Heart left ventricle (tissue), 16 donors: ENCODE measurements around the gene USP17L5. TPM values are rescaled to one million over a fixed set of nuclear protein-coding genes. Genes with fewer than 3 reads are reported as not detected.
A peak's percentile ranks its signal among the peaks of the same experiment; 100 is the strongest.
"Not testable (repeated sequence)": the region's sequence is repeated elsewhere in the genome, so short reads cannot be mapped to it uniquely, and the experiment has no call there.

ENCODE experiments used
- ATAC-seq, 4 donors: fragments of 200-7000 bp; cut with Tn5 transposase; one replicate each; pipeline ENCODE4 v1.9.1; 2020 to 2022; ENCODE audit warnings: moderate library complexity in 4 of 4, mild to moderate bottlenecking in 3 of 4, moderate number of reproducible peaks in 1 of 4
- DNase-seq, 5 donors: peaks; one replicate each; pipeline ENCODE4 v3.0.0-alpha.2; 2020
- H3K27ac ChIP-seq, 12 donors: fragments of 200-600 bp; sonication (generic) in 4 of 12; one replicate each; pipeline versions ENCODE4 v1.5.0 to v1.8.0; 2016 to 2022; ENCODE audit warnings: mild to moderate bottlenecking in 2 of 12
- H3K27me3 ChIP-seq, 9 donors: fragments of 200-600 bp; sonication (generic) in 2 of 9; one replicate each; pipeline versions ENCODE4 v1.5.1 to v1.8.0; 2016 to 2022; ENCODE audit warnings: mild to moderate bottlenecking in 3 of 9
- H3K36me3 ChIP-seq, 9 donors: fragments of 200-600 bp; sonication (generic) in 2 of 9; one replicate each; pipeline versions ENCODE4 v1.5.0 to v1.8.0; 2018 to 2022; ENCODE audit warnings: mild to moderate bottlenecking in 2 of 9
- H3K4me1 ChIP-seq, 12 donors: fragments of 200-600 bp; sonication (generic) in 4 of 12; one replicate each; pipeline versions ENCODE4 v1.5.0 to v1.8.0; 2016 to 2022; ENCODE audit warnings: mild to moderate bottlenecking in 3 of 12
- H3K4me3 ChIP-seq, 12 donors: fragments of 200-600 bp; sonication (generic) in 4 of 12; one replicate each; pipeline versions ENCODE4 v1.5.0 to v1.8.0; 2017 to 2022; ENCODE audit warnings: mild to moderate bottlenecking in 9 of 12, moderate library complexity in 4 of 12
- H3K9me3 ChIP-seq, 12 donors: fragments of 200-600 bp; sonication (generic) in 4 of 12; one replicate each; pipeline versions ENCODE4 v1.5.0 to v1.8.0; 2016 to 2022; ENCODE audit warnings: mild to moderate bottlenecking in 1 of 12
- CTCF ChIP-seq, 12 donors: fragments of 200-600 bp; sonication (generic) in 4 of 12; IDR thresholded peaks; one replicate each; pipeline versions ENCODE4 v1.5.0 to v1.8.0; 2018 to 2022; ENCODE audit warnings: antibody characterized with exemption in 12 of 12, mild to moderate bottlenecking in 5 of 12
- POLR2A ChIP-seq, 2 donors: fragments of 450-650 bp; IDR thresholded peaks; one replicate each; pipeline ENCODE4 v1.6.1; 2017; ENCODE audit warnings: antibody characterized with exemption in 2 of 2, mild to moderate bottlenecking in 2 of 2, moderate library complexity in 2 of 2
- WGBS, 4 donors: extraction: QIAGEN DNeasy Blood & Tissue Kit in 2 of 4; methylation state at CpG; one replicate each; pipeline versions ENCODE4 v1.1.5 to v1.1.7; 2013 to 2018; 5-methylcytosine and 5-hydroxymethylcytosine counted together
- intact Hi-C, 10 donors: fragments of 100-400 bp; cut with DNase I; formaldehyde crosslinking; loops; one replicate each; pipeline versions ENCODE4 v1.11.1 to v1.14.2; 2022
- polyA plus RNA-seq, 2 donors: library from polyadenylated mRNA; stranded (reverse); fragments of 200-250 nt; gene quantifications; one replicate each; pipeline ENCODE4 v1.2.3, GENCODE V29; 2013
- total RNA-seq, 9 donors: library from RNA; depleted of rRNA in 2 of 9; stranded (reverse); fragments of >200 nt in 2 of 9; fragmentation: NEBNext Ultra II Directional in 3 of 9; extraction: Animal tissue kit (Norgen Biotek cat#: 25700) in 3 of 9; gene quantifications; one replicate each; pipeline versions ENCODE4 v1.1.0 to v1.2.4, GENCODE V29; 2016 to 2023
- donor health status: ischemic (EF 13 %, LVEDD 7.1; RV severe dilation, severe dysfunction).
- donor health status: healthy with polysubstance abuse.
- donor health status: DM: no; HTN: yes; CAD: no.
- donor health status: DM: no; HTN: no; CAD: no.
- donor health status: ischemic (EF 25% LVEDD 6.9; RV normal size, moderate dysfunction).
- donor health status: ischemic (EF 25% LVEDD 5.7; RV mildly dilated, moderate dysfunction).
- donor health status: healthy.
- donor health status: DM: yes; HTN: yes; CAD: no.
- donor health status: ischemic (EF 35%, LVEDD 5.7; RV mildly dilated, moderate dysfunction).
- donor health status: nonischemic (EF 11% LVEDD 7.7; RV severe dilation, severe dysfunction).
- donor health status: DM: yes; HTN: yes; CAD: no.
- donor health status: PGD.
- donor health status: ischemic (EF 29% LVEDD 5.4; RV normal size, mild dysfunction).
- donor health status: nonischemic (EF 23%, LVEDD 6.1; RV moderate dilation, normal function).

USP17L5 gene
- total and polyA plus RNA-seq, 11 donors, result not detected

GRCh38 chr4:9379881-9380280 is 40.7 kb downstream of the USP17L5 start:
- intact Hi-C loops, H3K4me1 ChIP-seq, H3K27ac ChIP-seq, H3K4me3 ChIP-seq, H3K27me3 ChIP-seq, H3K9me3 ChIP-seq, ATAC-seq, H3K36me3 ChIP-seq, DNase-seq: not testable (repeated sequence)
- WGBS, 4 donors, result 26 to 50% (median 46%) methylated on average over 1 of the region's 1 CpG

DNA sequence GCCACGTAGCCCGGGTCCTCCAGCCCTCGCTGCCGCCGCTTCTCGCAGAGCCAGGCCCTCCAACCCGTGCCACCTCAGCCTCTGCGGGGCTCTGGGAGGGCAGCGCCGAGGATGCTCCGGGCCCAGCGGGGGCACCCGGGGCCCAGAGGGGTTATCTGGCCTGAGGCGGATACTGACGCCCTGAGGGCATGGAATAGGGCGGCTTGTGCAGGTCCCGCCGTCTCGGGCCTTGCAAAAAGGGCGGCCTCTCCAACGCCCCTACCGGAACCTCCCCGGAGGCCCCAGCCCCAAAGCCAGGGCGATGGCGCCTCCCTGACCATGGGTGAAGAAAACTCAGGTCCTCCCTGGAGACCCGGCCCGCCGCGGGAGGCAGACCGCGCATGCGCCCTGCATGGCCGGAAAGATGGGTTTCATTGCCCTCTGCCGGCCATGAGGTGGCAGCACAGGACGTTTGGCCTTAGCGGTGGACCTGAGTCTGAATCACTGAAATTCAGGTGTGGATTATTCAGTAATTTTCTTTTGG is 41.9 kb downstream of the USP17L5 start:
- WGBS, 4 donors, result 21 to 31% (median 27%) methylated on average over 5 to 36 of the region's 36 CpGs
- H3K27me3 ChIP-seq, H3K36me3 ChIP-seq, H3K9me3 ChIP-seq, H3K4me1 ChIP-seq, H3K27ac ChIP-seq, ATAC-seq, intact Hi-C loops: not testable (repeated sequence)
- peak; percentile 37 to 74 (median 58) for TF ChIP-seq CTCF (IDR thresholded peaks at IDR 0.05)
- peak overlapping the region; percentile 20 to 65 (median 48) for H3K4me3 ChIP-seq
- peak; percentile 12 to 60 (median 25) for DNase-seq

GRCh38 chr4:9384126-9384525 is 44.9 kb downstream of the USP17L5 start:
- Histone ChIP-seq H3K4me3 (no peak overlapping the region), H3K9me3 (no peaks in the 10 kb centered on the region), H3K36me3 (no peaks in the 10 kb centered on the region), H3K27ac (no peak overlapping the region), H3K27me3 (peaks cover 0 to 2% (median 0%) of the 10 kb centered on the region in 9 donors), H3K4me1 (no peaks in the 10 kb centered on the region)
- DNase-seq (no peak), ATAC-seq (no peak)
- 76 to 85% (median 82%) methylated on average over 1 of the region's 1 CpG for WGBS, 4 donors
- TF ChIP-seq CTCF (IDR thresholded peaks at IDR 0.05) (no peak), POLR2A (IDR thresholded peaks at IDR 0.05) (no peak)
- intact Hi-C loops, result no loop called here

DNA sequence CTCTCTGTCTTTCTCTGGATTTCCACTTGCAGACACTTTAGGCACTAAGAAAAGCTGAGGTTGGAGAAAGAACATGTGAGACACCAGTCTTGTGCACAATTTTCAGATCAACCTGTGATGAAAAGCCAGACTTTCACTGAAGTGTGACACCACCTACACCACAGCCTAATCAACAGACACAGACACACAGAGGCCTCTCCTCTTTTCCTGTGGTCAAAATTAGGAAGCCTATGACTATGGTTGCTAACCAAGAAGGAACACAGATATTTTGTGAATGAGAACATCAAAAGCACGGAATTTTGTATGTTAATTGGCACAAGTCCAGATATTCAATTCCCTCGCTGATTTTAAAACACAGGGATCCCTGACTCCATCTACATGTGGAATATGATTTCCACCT is 49.8 kb downstream of the USP17L5 start:
- WGBS, 4 donors, result 56 to 61% (median 57%) methylated on average over 2 of the region's 2 CpGs
- H3K4me3 ChIP-seq, H3K27ac ChIP-seq, H3K9me3 ChIP-seq, DNase-seq, ATAC-seq, H3K36me3 ChIP-seq, intact Hi-C loops, H3K4me1 ChIP-seq, H3K27me3 ChIP-seq: not testable (repeated sequence)

Other genes starting within 250 kb of the USP17L5 start
- not detected for gene FAM90A26, start 169.0 kb upstream of the USP17L5 start, total RNA-seq
- gene FAM90A26, start 169.0 kb upstream of the USP17L5 start, polyA plus RNA-seq, result not detected
- gene USP17L10, start 128.7 kb upstream of the USP17L5 start, total RNA-seq, result not detected
- gene USP17L10, start 128.7 kb upstream of the USP17L5 start, polyA plus RNA-seq, result not detected
- not detected for gene USP17L11, start 124.0 kb upstream of the USP17L5 start, total RNA-seq
- not detected for gene USP17L11, start 124.0 kb upstream of the USP17L5 start, polyA plus RNA-seq
- gene USP17L12, start 119.3 kb upstream of the USP17L5 start, total RNA-seq, result not detected
- not detected for gene USP17L12, start 119.3 kb upstream of the USP17L5 start, polyA plus RNA-seq
- not detected for gene USP17L13, start 114.5 kb upstream of the USP17L5 start, total RNA-seq
- not detected for gene USP17L13, start 114.5 kb upstream of the USP17L5 start, polyA plus RNA-seq
- not detected for gene USP17L15, start 105.0 kb upstream of the USP17L5 start, total RNA-seq
- not detected for gene USP17L15, start 105.0 kb upstream of the USP17L5 start, polyA plus RNA-seq
- gene USP17L17, start 95.5 kb upstream of the USP17L5 start, total RNA-seq, result not detected
- not detected for gene USP17L17, start 95.5 kb upstream of the USP17L5 start, polyA plus RNA-seq
- not detected for gene USP17L18, start 90.8 kb upstream of the USP17L5 start, total RNA-seq
- not detected for gene USP17L18, start 90.8 kb upstream of the USP17L5 start, polyA plus RNA-seq
- not detected for gene USP17L19, start 86.0 kb upstream of the USP17L5 start, total RNA-seq
- gene USP17L19, start 86.0 kb upstream of the USP17L5 start, polyA plus RNA-seq, result not detected
- not detected for gene USP17L20, start 81.3 kb upstream of the USP17L5 start, total RNA-seq
- not detected for gene USP17L20, start 81.3 kb upstream of the USP17L5 start, polyA plus RNA-seq
- not detected for gene USP17L21, start 76.5 kb upstream of the USP17L5 start, total RNA-seq
- not detected for gene USP17L21, start 76.5 kb upstream of the USP17L5 start, polyA plus RNA-seq
- gene USP17L22, start 71.8 kb upstream of the USP17L5 start, total RNA-seq, result not detected
- gene USP17L22, start 71.8 kb upstream of the USP17L5 start, polyA plus RNA-seq, result not detected
- not detected for gene USP17L24, start 14.2 kb upstream of the USP17L5 start, total RNA-seq
- gene USP17L24, start 14.2 kb upstream of the USP17L5 start, polyA plus RNA-seq, result not detected
- not detected for gene USP17L25, start 9.5 kb upstream of the USP17L5 start, total RNA-seq
- gene USP17L25, start 9.5 kb upstream of the USP17L5 start, polyA plus RNA-seq, result not detected
- gene USP17L26, start 4.7 kb upstream of the USP17L5 start, total RNA-seq, result not detected
- not detected for gene USP17L26, start 4.7 kb upstream of the USP17L5 start, polyA plus RNA-seq
- not detected for gene USP17L27, start 4.7 kb downstream of the USP17L5 start, total RNA-seq
- gene USP17L27, start 4.7 kb downstream of the USP17L5 start, polyA plus RNA-seq, result not detected
- not detected for gene USP17L28, start 9.5 kb downstream of the USP17L5 start, total RNA-seq
- not detected for gene USP17L28, start 9.5 kb downstream of the USP17L5 start, polyA plus RNA-seq
- gene USP17L29, start 14.2 kb downstream of the USP17L5 start, total RNA-seq, result not detected
- gene USP17L29, start 14.2 kb downstream of the USP17L5 start, polyA plus RNA-seq, result not detected
- not detected for gene USP17L30, start 23.7 kb downstream of the USP17L5 start, total RNA-seq
- not detected for gene USP17L30, start 23.7 kb downstream of the USP17L5 start, polyA plus RNA-seq
- not detected for gene DEFB131A, start 105.0 kb downstream of the USP17L5 start, total RNA-seq
- not detected for gene DEFB131A, start 105.0 kb downstream of the USP17L5 start, polyA plus RNA-seq